Ishikawa (cell line): Measurements from ENCODE around the gene TFE3.

Experiments used
- CEBPB ChIP-seq: IDR thresholded peaks from 2 replicates; pipeline ENCODE4 v1.6.1; 2012
- CREB1 ChIP-seq: IDR thresholded peaks from 2 replicates; pipeline ENCODE4 v1.6.1; 2012; ENCODE audit warnings: low read depth
- EGR1 ChIP-seq: IDR thresholded peaks from 2 replicates; pipeline ENCODE4 v1.6.1; 2012
- EP300 ChIP-seq: IDR thresholded peaks from 2 replicates; pipeline ENCODE4 v1.6.1; 2012; ENCODE audit warnings: borderline replicate concordance
- FOXM1 ChIP-seq: IDR thresholded peaks from 2 replicates; pipeline ENCODE4 v1.6.1; 2012; ENCODE audit warnings: low read depth, borderline replicate concordance
- NFIC ChIP-seq: IDR thresholded peaks from 2 replicates; pipeline ENCODE4 v1.6.1; 2012
- RAD21 ChIP-seq: IDR thresholded peaks from 2 replicates; pipeline ENCODE4 v1.6.1; 2012; ENCODE audit warnings: low read depth
- TAF1 ChIP-seq: IDR thresholded peaks from 2 replicates; pipeline ENCODE4 v1.6.1; 2012; ENCODE audit warnings: low read depth, mild to moderate bottlenecking
- TCF12 ChIP-seq: IDR thresholded peaks from 2 replicates; pipeline ENCODE4 v1.6.1; 2012; ENCODE audit warnings: low read depth
- TEAD4 ChIP-seq: IDR thresholded peaks from 2 replicates; pipeline ENCODE4 v1.6.1; 2012
- YY1 ChIP-seq: IDR thresholded peaks from 2 replicates; pipeline ENCODE4 v1.6.1; 2012; ENCODE audit warnings: low read depth
- ZBTB7A ChIP-seq: IDR thresholded peaks from 2 replicates; pipeline ENCODE4 v1.6.1; 2012; ENCODE audit warnings: low read depth
- TF ChIP-seq, protein P1 (sequence below): IDR thresholded peaks from 2 replicates; pipeline ENCODE4 v1.6.1; 2012; ENCODE audit warnings: low read depth, mild to moderate bottlenecking
- TF ChIP-seq, protein P2 (sequence below): IDR thresholded peaks from 2 replicates; pipeline ENCODE4 v1.6.1; 2012
- TF ChIP-seq, protein P3 (sequence below): IDR thresholded peaks from 2 replicates; pipeline ENCODE4 v1.6.1; 2012

The TFE3 gene

DNA sequence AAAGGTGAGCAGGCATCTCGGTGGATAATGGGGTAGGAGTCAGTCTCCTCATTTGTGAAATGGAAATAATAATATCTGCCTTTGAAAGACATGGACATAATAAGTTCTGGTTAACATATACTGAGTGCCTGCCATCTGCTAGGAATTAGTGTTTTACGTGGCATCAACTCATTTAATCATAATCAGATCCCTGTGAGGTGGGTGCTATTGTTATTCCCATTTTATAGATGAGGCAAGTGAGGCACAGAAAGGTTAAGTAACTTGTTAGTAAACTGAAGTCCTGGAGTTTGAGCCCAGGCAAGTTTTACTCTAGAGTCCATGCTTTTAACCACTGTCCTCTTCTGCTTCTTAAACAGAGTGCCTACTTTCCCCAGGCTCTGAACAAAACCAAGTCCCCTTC lies 23.1 kb upstream of the TFE3 start:
- TF ChIP-seq YY1 (no peak), CEBPB (no peak)
- TF ChIP-seq, protein P1, sequence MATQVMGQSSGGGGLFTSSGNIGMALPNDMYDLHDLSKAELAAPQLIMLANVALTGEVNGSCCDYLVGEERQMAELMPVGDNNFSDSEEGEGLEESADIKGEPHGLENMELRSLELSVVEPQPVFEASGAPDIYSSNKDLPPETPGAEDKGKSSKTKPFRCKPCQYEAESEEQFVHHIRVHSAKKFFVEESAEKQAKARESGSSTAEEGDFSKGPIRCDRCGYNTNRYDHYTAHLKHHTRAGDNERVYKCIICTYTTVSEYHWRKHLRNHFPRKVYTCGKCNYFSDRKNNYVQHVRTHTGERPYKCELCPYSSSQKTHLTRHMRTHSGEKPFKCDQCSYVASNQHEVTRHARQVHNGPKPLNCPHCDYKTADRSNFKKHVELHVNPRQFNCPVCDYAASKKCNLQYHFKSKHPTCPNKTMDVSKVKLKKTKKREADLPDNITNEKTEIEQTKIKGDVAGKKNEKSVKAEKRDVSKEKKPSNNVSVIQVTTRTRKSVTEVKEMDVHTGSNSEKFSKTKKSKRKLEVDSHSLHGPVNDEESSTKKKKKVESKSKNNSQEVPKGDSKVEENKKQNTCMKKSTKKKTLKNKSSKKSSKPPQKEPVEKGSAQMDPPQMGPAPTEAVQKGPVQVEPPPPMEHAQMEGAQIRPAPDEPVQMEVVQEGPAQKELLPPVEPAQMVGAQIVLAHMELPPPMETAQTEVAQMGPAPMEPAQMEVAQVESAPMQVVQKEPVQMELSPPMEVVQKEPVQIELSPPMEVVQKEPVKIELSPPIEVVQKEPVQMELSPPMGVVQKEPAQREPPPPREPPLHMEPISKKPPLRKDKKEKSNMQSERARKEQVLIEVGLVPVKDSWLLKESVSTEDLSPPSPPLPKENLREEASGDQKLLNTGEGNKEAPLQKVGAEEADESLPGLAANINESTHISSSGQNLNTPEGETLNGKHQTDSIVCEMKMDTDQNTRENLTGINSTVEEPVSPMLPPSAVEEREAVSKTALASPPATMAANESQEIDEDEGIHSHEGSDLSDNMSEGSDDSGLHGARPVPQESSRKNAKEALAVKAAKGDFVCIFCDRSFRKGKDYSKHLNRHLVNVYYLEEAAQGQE, result no peak
- TF ChIP-seq, protein P2, sequence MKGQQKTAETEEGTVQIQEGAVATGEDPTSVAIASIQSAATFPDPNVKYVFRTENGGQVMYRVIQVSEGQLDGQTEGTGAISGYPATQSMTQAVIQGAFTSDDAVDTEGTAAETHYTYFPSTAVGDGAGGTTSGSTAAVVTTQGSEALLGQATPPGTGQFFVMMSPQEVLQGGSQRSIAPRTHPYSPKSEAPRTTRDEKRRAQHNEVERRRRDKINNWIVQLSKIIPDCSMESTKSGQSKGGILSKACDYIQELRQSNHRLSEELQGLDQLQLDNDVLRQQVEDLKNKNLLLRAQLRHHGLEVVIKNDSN, result no peak

DNA sequence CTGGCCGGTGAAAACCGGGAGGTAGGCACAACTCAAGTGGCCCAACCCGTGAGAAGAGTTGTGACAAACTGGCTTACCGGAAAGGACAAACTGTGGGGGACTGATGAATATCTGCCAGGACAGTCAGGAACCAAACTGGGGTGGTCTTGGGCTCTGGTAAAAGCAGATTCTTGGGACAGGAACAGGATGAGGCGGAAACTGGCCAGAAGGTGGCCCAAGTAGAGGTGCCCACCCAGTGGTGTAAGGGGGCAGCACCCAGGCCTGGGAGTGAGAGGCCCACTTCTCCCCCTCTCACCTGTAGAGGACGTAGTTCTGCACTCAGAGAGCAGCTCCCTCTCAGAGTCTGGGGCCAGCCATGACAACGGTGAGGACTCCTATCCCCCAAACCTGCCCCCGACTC lies 21.6 kb upstream of the TFE3 start:
- no peak for TF ChIP-seq CEBPB
- TF ChIP-seq, protein P3, sequence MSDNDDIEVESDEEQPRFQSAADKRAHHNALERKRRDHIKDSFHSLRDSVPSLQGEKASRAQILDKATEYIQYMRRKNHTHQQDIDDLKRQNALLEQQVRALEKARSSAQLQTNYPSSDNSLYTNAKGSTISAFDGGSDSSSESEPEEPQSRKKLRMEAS, result no peak
- TF ChIP-seq, protein P1, result no peak
- TF ChIP-seq TEAD4, result no peak

DNA sequence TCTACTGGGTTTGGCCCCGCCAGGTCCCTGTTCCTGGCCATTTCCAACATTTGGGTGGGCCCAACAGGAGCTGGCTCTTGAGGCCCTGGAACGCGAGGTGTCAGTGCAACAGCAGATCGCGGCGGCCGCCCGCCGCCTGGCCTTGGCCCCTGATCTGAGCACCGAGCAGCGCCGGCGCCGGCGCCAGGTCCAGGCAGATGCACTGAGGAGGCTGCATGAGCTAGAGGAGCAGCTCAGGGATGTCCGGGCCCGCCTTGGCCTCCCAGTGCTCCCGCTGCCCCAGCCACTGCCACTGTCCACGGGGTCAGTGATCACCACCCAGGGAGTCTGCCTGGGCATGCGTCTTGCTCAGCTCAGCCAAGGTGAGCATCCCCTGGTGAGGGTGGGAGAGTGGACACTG lies 21.1 kb upstream of the TFE3 start:
- no peak for TF ChIP-seq ZBTB7A
- TF ChIP-seq, protein P2, result no peak
- TF ChIP-seq FOXM1, result no peak
- TF ChIP-seq TEAD4, result no peak
- no peak for TF ChIP-seq EGR1
- no peak for TF ChIP-seq EP300
- TF ChIP-seq TCF12, result no peak

DNA sequence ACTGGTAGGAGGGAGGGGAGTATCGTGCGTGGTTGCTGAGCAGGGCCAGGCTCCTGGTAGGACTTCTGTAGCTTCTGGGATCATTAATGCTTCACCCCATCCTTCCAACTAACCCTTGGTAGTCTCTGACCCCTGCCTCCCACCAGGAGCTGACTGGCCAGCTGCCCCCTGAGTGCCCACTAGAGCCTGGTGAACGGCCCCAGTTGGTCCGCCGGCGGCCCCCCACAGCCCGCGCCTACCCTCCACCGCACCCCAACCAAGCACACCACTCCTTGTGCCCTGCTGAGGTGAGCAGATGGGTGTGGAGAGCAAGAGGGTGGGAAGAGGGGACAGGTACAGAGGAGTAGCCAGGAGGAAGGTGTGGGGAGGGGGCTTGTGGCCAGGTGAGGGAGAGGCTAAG lies 20.6 kb upstream of the TFE3 start:
- TF ChIP-seq RAD21 (no peak), TCF12 (no peak), FOXM1 (no peak), EGR1 (no peak), TAF1 (no peak), YY1 (no peak), CEBPB (no peak), CREB1 (no peak), TEAD4 (no peak)
- TF ChIP-seq, protein P3, result no peak
- TF ChIP-seq, protein P1, result no peak

DNA sequence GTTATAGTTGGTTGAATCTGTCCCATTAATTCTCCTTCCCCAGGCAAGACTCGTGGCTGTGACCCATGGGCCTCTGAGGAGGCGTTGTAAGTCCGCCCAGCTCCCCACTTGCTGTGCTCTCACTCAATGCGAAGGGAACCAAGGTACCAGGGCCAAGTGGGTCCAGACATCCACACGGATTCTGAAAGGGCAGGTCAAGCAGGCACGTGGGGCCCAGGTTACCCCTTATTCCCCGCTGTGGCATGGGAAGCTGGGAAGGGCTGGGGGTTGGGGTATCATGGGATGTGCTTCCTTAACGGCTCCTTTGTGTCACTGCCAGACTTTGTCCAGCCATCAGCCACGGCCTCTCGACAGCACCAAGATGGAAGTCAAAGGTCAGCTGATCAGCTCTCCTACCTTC lies 18.8 kb upstream of the TFE3 start:
- TF ChIP-seq TEAD4 (no peak), YY1 (no peak), NFIC (no peak), TAF1 (no peak), EP300 (no peak), EGR1 (no peak), TCF12 (no peak), CEBPB (no peak), FOXM1 (no peak), RAD21 (no peak), ZBTB7A (no peak), CREB1 (no peak)
- TF ChIP-seq, protein P2, result no peak
- TF ChIP-seq, protein P1, result no peak
- TF ChIP-seq, protein P3, result no peak
